NCI-H128 (cell line): Measurements from ENCODE around the gene PRG3.

ENCODE experiments used
- DNase-seq: peaks from one replicate; lab custom pipeline; 2025; ENCODE audit not compliant: unreplicated experiment; lab: John Stamatoyannopoulos, UW

Gene PRG3

GRCh38 chr11:57391539-57391938, 10.6 kb upstream of the PRG3 start:
- DNase-seq = no peak

GRCh38 chr11:57391111-57391510, 10.2 kb upstream of the PRG3 start:
- no peak for DNase-seq

DNA sequence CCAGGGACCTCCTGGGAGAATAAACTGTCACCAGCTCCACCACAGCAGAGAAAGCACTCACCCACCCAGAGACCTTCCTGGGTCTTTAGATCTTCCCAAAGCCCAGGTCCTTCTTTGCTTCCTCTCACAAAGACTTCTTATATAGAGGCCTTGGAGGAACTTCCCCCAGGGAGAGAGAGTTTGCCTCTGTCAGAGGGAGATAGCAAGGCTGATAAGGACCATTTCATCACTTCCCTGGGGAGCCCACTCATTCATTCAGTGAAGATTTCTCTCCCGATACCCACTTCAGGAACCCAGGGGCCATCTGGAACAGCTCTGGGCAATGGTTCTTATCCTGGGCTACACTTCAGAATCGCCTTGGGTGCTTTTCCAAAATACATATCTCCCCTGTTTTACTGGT, 9.6 kb upstream of the PRG3 start, which contains the start of gene PRG2:
Gene PRG2 (minus strand): TSS at position 116 of the 400 bp plus-strand sequence. CDS start 706 bp downstream, outside the sequence.
- DNase-seq = no peak

DNA sequence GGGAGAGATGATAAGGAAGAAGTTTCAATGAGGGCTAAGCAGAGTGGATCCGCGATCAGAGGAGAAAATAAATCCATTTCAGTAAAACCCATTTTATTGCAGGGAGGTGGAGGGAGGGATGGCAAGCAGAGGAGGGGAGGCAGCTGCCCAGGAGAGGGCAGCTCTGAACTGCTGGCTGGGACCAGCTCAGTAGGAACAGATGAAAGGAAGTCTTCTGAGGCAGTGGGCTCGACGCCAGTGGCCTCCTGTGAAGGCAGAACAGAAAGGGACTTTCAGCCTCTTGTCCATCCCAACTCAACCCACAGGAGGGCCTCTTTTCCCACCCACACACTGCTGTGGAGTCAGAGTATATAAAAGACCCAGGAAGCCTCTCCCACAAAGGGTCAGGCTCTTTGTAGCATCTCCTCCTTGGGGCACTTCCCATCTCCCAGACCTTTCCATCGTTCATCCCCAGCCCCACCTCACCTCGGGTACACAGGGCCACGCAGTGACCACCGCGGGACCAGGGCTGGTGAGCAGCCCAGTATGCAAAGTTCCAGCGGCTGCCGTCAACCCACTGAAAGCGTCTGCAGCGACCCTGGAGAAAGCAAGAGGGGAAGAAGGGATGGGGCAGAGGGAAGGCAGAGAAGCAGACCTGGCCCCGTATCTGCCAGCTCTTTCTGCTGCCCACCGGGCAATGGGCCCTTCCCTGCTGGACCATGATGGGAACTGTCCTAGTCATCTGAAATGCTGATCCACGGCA, 6.5 kb upstream of the PRG3 start:
- DNase-seq = no peak

DNA sequence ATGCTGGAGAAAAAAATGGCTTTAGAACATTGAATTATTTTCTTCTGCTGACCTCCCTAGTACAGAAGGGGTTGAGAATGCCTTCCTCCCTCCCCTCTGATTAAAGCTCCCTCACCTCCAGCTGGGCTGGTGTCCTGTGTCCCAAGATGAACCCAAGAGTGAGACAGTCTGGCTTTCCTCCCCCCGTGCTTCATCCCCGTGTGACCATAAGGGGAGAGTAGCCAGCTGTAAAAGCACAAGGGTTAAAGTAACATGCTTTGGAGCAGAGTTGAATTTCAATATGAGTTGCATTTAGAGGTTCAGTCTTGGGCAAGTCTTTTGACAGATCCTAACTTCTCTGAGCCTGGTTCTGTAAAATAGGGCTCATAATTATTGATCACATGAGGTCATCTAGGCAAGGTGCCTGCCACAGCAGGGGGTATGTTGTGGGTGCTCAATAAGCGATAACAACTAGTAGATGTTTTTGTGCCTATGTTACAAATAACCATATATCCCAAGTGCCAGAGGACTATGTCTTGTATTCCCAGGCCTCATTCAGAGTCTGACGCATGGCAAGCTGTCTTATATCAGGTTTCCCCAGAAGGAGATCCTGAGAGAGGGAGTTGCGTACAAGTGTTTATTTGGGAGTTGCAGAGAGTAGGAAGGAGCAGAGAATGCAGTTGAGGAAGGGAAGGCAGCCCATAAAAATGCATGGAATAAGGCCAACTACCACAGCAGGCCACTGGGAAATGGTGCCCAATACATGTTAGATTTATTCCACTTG, 5.4 kb upstream of the PRG3 start:
- no peak for DNase-seq

- no peak for DNase-seq
These were observed 1.2 kb downstream of the PRG3 start for GRCh38 chr11:57379732-57380131.

GRCh38 chr11:57378186-57378585, 2.8 kb downstream of the PRG3 start:
- no peak for DNase-seq

- no peak for DNase-seq
These were observed 3.8 kb downstream of the PRG3 start for GRCh38 chr11:57377107-57377506.

DNA sequence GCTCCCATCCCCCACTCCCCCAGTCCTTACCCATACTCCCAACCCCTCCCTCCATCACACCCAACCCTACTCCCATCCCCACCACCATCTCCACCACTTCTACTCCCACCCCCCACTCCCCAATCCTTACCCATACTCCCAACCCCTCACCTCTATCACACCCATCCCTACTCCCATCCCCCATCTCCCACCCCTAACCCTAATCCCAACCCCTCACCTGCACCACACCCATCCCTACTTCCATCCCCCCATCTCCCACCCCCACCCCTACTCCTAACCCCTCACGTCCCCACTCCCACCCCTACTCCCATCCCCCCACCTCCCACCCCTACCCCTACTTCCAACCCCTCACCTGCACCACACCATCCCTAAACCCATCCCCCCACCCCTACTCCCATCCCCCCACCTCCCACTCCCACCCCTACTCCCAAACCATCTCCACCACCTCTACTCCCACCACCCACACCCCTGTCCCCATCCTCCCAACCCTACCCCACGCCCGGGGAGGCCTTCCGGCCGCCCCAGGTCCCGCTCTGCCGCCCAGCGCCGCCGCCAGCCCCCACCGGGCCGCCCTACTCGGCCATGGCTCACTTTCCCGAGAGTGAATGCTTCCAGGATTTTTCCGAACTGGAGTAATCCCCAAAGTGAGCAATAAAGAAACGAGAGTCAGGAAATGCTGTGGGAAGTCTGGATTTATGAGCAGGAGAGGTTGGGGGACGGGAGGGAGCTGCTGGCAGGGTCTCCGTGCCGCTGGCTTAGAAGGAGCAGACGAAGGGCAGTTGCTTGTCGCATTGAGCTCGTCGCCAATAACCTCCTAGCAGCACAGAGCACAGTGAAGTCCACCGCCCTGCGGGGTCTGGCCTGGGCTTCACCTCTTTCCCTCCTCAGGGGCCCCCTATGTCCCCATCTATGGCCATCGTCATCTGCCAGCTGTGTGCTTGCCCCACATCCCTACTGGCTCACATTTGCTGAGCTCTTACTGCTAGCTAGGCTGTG, 4.6 kb downstream of the PRG3 start:
- no peak for DNase-seq

DNA sequence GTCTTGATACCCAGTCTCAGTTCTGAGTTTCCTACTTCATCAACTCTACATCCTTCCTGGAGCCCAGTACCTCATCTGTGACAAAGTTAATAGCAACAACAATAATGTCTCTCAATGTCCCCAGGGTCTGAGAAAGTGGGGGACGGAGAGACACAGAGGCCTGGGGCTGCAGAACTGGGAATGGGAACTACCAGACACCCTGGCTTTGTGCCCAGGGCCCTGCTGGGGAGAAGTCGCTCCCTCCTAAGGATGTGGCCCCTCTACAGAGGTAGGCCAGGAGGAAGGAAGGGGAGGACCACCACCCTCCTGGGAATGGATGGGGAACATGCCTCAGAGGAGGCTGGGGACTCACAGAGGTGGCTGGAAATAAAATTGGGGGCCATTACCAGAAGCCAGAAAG, 5.5 kb downstream of the PRG3 start:
- DNase-seq = no peak

- no peak for DNase-seq
These were observed 6.0 kb downstream of the PRG3 start for GRCh38 chr11:57374966-57375365.

- no peak for DNase-seq
These were observed 7.8 kb downstream of the PRG3 start for GRCh38 chr11:57373146-57373545.

DNA sequence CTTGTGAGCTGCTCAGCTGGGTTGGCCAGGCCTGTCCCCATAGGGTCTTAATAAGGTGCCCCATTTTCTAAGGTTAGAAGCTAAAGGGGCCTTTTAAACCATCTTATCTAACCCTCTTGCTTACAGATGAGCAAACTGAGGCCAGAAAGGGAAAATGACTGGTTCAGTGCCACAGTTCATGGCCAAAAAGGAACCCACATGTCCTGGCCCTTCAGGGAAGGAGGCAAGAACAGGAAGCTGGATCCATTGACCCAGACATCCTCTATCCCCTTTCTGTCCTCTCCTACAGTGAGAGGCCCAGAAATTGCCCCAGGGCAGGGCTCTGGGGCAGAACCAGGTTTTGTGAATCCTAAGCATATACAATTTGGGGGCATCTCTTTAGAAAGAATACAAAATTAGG, 10.0 kb downstream of the PRG3 start:
- no peak for DNase-seq

DNA sequence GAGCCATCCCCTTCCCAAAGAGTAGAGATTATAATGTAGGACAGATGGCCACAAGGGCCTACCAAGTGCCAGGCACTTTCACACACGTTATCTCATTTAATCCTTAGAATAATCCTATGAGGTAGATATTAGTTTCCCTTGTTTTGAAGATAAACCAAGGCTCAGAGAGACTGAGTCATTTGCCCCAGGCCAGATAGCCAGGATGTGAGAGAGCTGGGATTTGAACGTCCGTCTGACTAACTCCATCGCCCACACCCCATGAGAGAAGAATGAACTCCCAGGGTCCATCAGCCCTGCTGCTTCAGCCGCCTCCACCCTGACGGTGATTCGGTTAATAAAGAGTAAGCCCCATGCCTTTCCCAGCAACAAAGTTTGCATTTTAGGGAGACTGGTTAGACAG, 10.7 kb downstream of the PRG3 start:
- DNase-seq = no peak

DNA sequence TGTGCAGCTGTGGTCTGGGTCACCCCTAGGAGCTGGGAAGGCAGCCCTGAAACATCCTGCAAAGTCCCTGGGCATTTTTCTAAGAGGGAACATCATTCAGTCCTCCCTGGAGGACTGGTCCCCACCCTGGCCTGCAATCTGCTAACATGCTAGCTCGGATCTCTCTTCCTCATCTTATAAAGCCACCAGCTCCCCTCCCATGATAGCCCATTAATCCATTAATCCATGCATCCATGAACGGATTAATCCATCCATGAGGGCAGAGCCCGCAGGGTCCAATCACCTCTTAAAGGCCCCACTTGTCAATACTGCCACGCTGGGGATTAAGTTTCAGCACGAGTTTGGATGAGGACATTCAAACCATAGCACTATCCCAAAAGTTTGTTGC, 12.1 kb downstream of the PRG3 start:
- DNase-seq = no peak

GRCh38 chr11:57368106-57368844, 12.7 kb downstream of the PRG3 start:
- no peak for DNase-seq

GRCh38 chr11:57364851-57365660, 15.9 kb downstream of the PRG3 start:
- no peak for DNase-seq

- DNase-seq = no peak
These were observed 17.5 kb downstream of the PRG3 start for GRCh38 chr11:57363131-57364080.

DNA sequence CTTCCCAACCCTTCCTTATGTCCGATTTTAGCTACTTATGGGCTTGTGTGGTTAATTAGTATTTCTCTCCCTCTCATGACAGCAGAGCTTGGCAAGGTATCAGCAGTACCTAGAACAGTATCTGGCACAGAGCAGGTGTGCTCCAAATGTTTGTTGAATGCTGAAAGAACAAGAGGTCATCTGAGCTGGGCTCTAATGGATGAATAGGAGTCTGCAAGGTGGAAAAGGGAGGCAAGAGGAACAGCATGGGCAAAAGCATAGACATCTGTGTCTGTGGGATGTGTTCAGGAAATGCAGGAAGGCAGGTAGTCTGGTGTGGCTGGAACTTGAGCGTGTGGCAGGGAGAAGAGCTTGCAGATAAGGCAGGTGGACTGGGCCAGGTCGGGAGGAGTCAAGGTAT, 19.0 kb downstream of the PRG3 start:
- DNase-seq = no peak
